Ascending aorta (tissue), 2 donors: ENCODE measurements around the gene MFN2. TPM values are rescaled to one million over a fixed set of nuclear protein-coding genes. Genes with fewer than 3 reads are reported as not detected.
"Not testable (repeated sequence)": the region's sequence is repeated elsewhere in the genome, so short reads cannot be mapped to it uniquely, and the experiment has no call there.

Source experiments
- DNase-seq, 2 donors: peaks; one replicate each; pipeline ENCODE4 v3.0.0-alpha.2; 2019; ENCODE audit warnings: low spot score in 2 of 2
- H3K27ac ChIP-seq, 2 donors: fragments of 200-600 bp; sonication (generic); one replicate each; pipeline ENCODE4 v1.5.1; 2016 to 2017; ENCODE audit warnings: mild to moderate bottlenecking in 1 of 2
- H3K27me3 ChIP-seq: fragments of 200-600 bp; sonication (generic); one replicate; pipeline ENCODE4 v1.5.1; 2017
- H3K36me3 ChIP-seq, 2 donors: fragments of 200-600 bp; sonication (generic); one replicate each; pipeline ENCODE4 v1.5.1; 2016
- H3K4me1 ChIP-seq, 2 donors: fragments of 200-600 bp; sonication (generic); one replicate each; pipeline ENCODE4 v1.5.1; 2016 to 2017; ENCODE audit warnings: mild to moderate bottlenecking in 1 of 2
- H3K4me3 ChIP-seq, 2 donors: fragments of 200-600 bp; sonication (generic); one replicate each; pipeline ENCODE4 v1.5.1; 2016 to 2017; ENCODE audit warnings: mild to moderate bottlenecking in 1 of 2
- H3K9me3 ChIP-seq, 2 donors: fragments of 200-600 bp; sonication (generic); one replicate each; pipeline ENCODE4 v1.5.1; 2016
- intact Hi-C: fragments of 100-400 bp; cut with DNase I; formaldehyde crosslinking; loops from one replicate; pipeline ENCODE4 v1.15.1; 2023
- total RNA-seq: library from RNA; depleted of rRNA; stranded (reverse); fragments of >200 nt; gene quantifications from one replicate; pipeline ENCODE4 v1.1.0, GENCODE V29; 2016
- TF ChIP-seq, protein P1 (sequence below), 3 experiments: fragments of 200-600 bp in 2 of 3; fragments of 450-650 bp in 1 of 3; sonication (generic) in 2 of 3; IDR thresholded peaks; one replicate each; pipeline ENCODE4 v1.5.1; 2016 to 2019; ENCODE audit warnings: antibody characterized with exemption in 3 of 3, mild to moderate bottlenecking in 1 of 3, moderate library complexity in 1 of 3

MFN2 gene
- total RNA-seq, 1 donor from 2014 or later = 85.6 TPM

DNA sequence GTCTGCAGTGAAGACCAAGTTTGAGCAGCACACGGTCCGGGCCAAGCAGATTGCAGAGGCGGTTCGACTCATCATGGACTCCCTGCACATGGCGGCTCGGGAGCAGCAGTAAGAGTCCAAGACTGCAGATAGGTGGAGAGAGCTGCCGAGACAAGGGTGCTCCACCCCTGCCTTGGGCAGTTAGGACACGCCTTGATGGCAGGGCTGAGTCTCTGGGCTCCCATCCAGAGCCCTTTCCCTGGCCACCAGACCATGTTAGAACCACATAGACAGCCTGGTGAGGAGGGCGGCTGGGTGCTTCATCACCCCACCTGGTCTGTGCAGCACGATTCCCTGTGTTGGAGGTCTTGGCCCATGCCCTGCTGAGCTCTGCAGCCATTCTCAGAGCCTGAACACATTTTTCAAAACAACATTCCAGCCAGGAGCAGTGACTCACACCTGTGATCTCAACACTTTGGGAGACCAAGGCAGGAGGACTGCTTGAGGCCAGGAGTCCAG is 21.8 kb downstream of the MFN2 start:
- Histone ChIP-seq H3K27ac (no peak overlapping the region), H3K4me1 (no peaks in the 10 kb centered on the region), H3K27me3 (no peaks in the 10 kb centered on the region), H3K9me3 (no peaks in the 10 kb centered on the region), H3K36me3 (peaks cover 94 to 98% of the 10 kb centered on the region in 2 donors), H3K4me3 (no peak overlapping the region)
- no peak for DNase-seq
- intact Hi-C loops = no loop called here
- TF ChIP-seq, protein P1, sequence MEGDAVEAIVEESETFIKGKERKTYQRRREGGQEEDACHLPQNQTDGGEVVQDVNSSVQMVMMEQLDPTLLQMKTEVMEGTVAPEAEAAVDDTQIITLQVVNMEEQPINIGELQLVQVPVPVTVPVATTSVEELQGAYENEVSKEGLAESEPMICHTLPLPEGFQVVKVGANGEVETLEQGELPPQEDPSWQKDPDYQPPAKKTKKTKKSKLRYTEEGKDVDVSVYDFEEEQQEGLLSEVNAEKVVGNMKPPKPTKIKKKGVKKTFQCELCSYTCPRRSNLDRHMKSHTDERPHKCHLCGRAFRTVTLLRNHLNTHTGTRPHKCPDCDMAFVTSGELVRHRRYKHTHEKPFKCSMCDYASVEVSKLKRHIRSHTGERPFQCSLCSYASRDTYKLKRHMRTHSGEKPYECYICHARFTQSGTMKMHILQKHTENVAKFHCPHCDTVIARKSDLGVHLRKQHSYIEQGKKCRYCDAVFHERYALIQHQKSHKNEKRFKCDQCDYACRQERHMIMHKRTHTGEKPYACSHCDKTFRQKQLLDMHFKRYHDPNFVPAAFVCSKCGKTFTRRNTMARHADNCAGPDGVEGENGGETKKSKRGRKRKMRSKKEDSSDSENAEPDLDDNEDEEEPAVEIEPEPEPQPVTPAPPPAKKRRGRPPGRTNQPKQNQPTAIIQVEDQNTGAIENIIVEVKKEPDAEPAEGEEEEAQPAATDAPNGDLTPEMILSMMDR (IDR thresholded peaks at IDR 0.05) = no peak

GRCh38 chr1:12003762-12004161 is 23.5 kb downstream of the MFN2 start:
- H3K36me3 ChIP-seq = peaks cover 85 to 94% of the 10 kb centered on the region in 2 donors
- H3K4me1 ChIP-seq = no peaks in the 10 kb centered on the region
- no peak overlapping the region for H3K4me3 ChIP-seq
- H3K27ac ChIP-seq = no peak overlapping the region
- no peaks in the 10 kb centered on the region for H3K9me3 ChIP-seq
- no peaks in the 10 kb centered on the region for H3K27me3 ChIP-seq
- no peak for DNase-seq
- intact Hi-C loops = no loop called here
- TF ChIP-seq, protein P1 (IDR thresholded peaks at IDR 0.05) = no peak

DNA sequence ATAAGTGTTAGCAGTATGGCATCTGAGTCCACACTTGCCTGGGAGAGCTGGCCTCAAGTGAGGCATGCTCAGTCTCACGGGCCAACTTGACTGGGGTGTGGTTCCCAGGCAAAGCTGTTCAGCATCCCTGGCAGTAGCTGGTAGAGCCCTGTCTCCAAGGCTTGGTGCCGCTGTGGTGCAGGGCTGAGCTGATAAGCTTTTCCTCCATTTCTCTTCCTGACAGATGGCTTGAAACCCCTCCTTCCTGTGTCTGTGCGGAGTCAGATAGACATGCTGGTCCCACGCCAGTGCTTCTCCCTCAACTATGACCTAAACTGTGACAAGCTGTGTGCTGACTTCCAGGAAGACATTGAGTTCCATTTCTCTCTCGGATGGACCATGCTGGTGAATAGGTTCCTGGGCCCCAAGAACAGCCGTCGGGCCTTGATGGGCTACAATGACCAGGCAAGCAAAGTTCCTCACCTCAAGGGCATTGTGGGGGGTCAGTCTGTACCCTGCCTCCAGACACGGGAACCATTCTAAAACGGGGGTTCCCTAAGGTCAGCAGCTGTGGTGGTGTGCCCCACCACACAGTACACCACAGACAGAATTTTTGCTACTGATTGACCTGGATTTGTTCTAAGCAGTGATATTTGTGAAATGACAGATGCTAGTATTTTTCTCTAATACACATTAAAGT is 25.4 kb downstream of the MFN2 start:
- Histone ChIP-seq H3K36me3 (peaks cover 84 to 91% of the 10 kb centered on the region in 2 donors), H3K27ac (no peak overlapping the region), H3K27me3 (no peaks in the 10 kb centered on the region), H3K4me1 (no peaks in the 10 kb centered on the region), H3K9me3 (no peaks in the 10 kb centered on the region), H3K4me3 (no peak overlapping the region)
- no peak for DNase-seq
- intact Hi-C loops = no loop called here
- TF ChIP-seq, protein P1 (IDR thresholded peaks at IDR 0.05) = no peak

GRCh38 chr1:12006167-12006921 is 26.1 kb downstream of the MFN2 start:
- Histone ChIP-seq H3K36me3 (peaks cover 84 to 91% of the 10 kb centered on the region in 2 donors), H3K27me3 (no peaks in the 10 kb centered on the region), H3K4me1 (no peaks in the 10 kb centered on the region), H3K4me3 (no peak overlapping the region), H3K27ac (no peak overlapping the region), H3K9me3 (no peaks in the 10 kb centered on the region)
- intact Hi-C loops = no loop called here
- DNase-seq = no peak
- TF ChIP-seq, protein P1 (IDR thresholded peaks at IDR 0.05) = no peak

- TF ChIP-seq, protein P1 (IDR thresholded peaks at IDR 0.05) = no peak
- Histone ChIP-seq H3K27ac (no peak overlapping the region), H3K4me1 (no peaks in the 10 kb centered on the region), H3K9me3 (no peaks in the 10 kb centered on the region), H3K36me3 (peaks cover 84 to 91% of the 10 kb centered on the region in 2 donors), H3K27me3 (no peaks in the 10 kb centered on the region), H3K4me3 (no peak overlapping the region)
- intact Hi-C loops = no loop called here
- no peak for DNase-seq
Observed at GRCh38 chr1:12007204-12007603, 27.0 kb downstream of the MFN2 start.

DNA sequence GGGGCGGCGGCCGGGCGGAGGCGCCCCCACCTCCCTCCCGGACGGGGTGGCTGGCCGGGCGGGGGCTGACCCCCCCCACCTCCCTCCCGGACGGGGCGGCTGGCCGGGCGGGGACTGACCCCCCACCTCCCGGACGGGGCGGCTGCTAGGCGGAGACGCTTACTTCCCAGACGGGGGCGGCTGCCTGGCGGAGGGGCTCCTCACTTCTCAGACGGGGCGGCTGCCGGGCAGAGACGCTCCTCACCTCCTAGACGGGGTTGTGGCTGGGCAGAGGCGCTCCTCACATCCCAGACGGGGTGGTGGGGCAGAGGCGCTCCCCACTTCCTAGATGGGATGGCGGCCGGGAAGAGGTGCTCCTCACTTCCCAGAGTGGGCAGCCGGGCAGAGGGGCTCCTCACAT is 28.1 kb downstream of the MFN2 start:
- not testable (repeated sequence) for H3K27ac ChIP-seq
- H3K36me3 ChIP-seq = peaks cover 81 to 86% of the 10 kb centered on the region in 2 donors

More for the DNA sequence above, 28.1 kb downstream of the MFN2 start:
- H3K27me3 ChIP-seq, H3K4me3 ChIP-seq, DNase-seq, H3K4me1 ChIP-seq, H3K9me3 ChIP-seq, intact Hi-C loops: not testable (repeated sequence)
